ENCODE data around the gene STK4. TPM values are rescaled to one million over a fixed set of nuclear protein-coding genes. Genes with fewer than 3 reads are reported as not detected.

The STK4 gene
- total and polyA plus RNA-seq, 2 donors (not counting 3 experiments of a cell fraction or from before 2014, with no cell fraction given), result 9.1 to 29.6 TPM

DNA sequence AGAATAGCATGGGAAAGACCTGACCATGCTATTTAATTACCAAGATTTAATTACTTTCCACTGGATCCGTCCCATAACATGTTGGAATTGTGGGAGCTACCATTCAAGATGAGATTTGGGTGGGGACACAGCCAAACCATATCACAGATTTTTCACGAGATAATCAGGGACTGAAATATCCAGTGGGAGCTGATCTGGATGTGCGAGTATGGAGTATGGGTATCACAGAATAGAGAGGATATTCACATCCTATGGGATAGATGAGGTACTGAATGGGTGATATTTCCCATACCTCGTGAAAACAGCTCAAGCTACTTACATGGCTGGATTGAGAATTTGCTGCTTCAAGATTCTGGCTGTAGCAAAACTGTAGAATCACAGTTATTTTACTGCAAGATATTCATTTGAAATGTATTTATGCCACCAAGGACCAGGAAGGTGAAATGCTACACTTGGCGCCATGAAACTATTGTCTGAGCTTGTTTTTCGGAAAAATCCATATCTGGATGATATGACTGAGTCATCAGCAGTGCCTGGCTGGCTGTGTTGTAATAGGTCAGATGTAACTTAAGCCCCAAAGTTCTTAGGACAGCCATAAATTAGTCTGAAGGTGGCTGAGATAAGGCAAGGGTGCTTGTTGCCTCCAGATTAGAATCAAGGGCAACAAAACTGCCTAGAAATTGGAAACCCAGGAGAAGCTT is 104.8 kb downstream of the STK4 start:
- Histone ChIP-seq H3K4me3 (replicated peaks in 1 of 3; ENCODE audit: insufficient read depth in 1 of 3, low read depth in 1 of 3, low read length in 3 of 3) (no peak overlapping the region), H3K36me3 (ENCODE audit: control insufficient read depth in 2 of 2, extremely low read depth in 1 of 2, insufficient read depth in 2 of 2, low read length in 2 of 2) (peaks cover 0 to 2% of the 10 kb centered on the region in 2 experiments), H3K27ac (ENCODE audit: insufficient read depth, low read depth, low read length) (peak overlapping the region; percentile 15), H3K27me3 (ENCODE audit: control insufficient read depth in 2 of 2, insufficient read depth in 2 of 2, low read length in 2 of 2) (no peaks in the 10 kb centered on the region), H3K9me3 (replicated peaks; ENCODE audit: control insufficient read depth, insufficient read depth, low read length) (no peaks in the 10 kb centered on the region), H3K4me1 (ENCODE audit: control insufficient read depth, extremely low read depth, insufficient read depth, low read length) (peaks cover 8% of the 10 kb centered on the region), H2AFZ (ENCODE audit: low read depth, low read length) (peak overlapping the region; percentile 4), H4K20me1 (replicated peaks; ENCODE audit: control insufficient read depth, extremely low read depth, insufficient read depth, low read length) (no peaks in the 10 kb centered on the region), H3K9me1 (replicated peaks; ENCODE audit: control insufficient read depth, extremely low read depth, insufficient read depth, low read length) (no peaks in the 10 kb centered on the region), H3K9ac (replicated peaks; ENCODE audit: extremely low read depth, insufficient read depth, low read length) (no peak overlapping the region), H3K4me2 (ENCODE audit: insufficient read depth, low read length) (peak overlapping the region; percentile 6), H3K79me2 (ENCODE audit: control insufficient read depth, insufficient read depth, low read length) (no peaks in the 10 kb centered on the region)
- ChIA-PET POLR2A (interaction anchor here (0.5 kb wide), 1 partner anchor 9 kb away, joined by 5 read pairs; no protein-coding TSS in a partner anchor), CTCF (interaction anchor here (0.6 to 3.8 kb wide), 13 partner anchors 8 to 366 kb away, joined by 3 to 40 read pairs (median 4); no protein-coding TSS in a partner anchor)
- peak; percentile 83 for FAIRE-seq
- peak; percentile 67 for TF ChIP-seq GATA2 (IDR thresholded peaks at IDR 0.05; ENCODE audit: insufficient read depth, insufficient read length, low read depth, low read length)
- peak; percentile 39 for TF ChIP-seq JUN (IDR thresholded peaks at IDR 0.05; ENCODE audit: borderline replicate concordance, insufficient read depth, insufficient read length, low read depth)
- peak; percentile 66 for TF ChIP-seq FOS (IDR thresholded peaks at IDR 0.05; ENCODE audit: borderline replicate concordance, insufficient read depth, low read length)
- TF ChIP-seq POLR2AphosphoS5 (IDR thresholded peaks at IDR 0.05; ENCODE audit: insufficient read depth, low read depth, low read length), result no peak
- dilution Hi-C loops (cut with MboI; ENCODE audit: extremely low pct_ligation_motif_present, low sequenced_read_pairs), result no loop called here
- BruUV-seq (replicated peaks), result no TSS peak
- intact Hi-C loops (cut with micrococcal nuclease), result no loop called here
- peak; percentile 94 for DNase-seq (ENCODE audit: low read depth, low spot score)

DNA sequence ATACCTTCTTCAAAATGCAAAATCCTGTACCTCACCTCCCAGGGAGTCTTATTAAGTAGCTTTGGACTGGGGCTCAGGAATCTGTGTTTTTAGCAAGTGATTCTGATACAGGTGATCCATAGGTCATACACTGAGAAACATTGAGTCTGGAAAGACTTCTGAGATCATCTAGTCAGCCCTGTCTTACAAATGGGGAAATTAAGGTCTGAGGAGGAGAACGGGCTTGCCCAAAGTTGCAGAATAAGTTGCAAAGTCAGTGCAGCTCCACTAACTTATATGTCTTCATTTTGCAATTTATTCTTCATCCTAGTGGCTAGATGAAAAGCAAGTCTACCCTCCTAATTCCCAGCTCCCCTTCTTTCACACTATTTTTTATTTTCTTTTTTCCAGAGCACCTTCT is 105.8 kb downstream of the STK4 start:
- Histone ChIP-seq H3K4me2 (ENCODE audit: insufficient read depth, low read length) (no peak overlapping the region), H3K4me3 (replicated peaks in 1 of 3; ENCODE audit: insufficient read depth in 1 of 3, low read depth in 1 of 3, low read length in 3 of 3) (no peak overlapping the region), H3K27ac (ENCODE audit: insufficient read depth, low read depth, low read length) (no peak overlapping the region), H3K27me3 (ENCODE audit: control insufficient read depth in 2 of 2, insufficient read depth in 2 of 2, low read length in 2 of 2) (no peaks in the 10 kb centered on the region), H3K9me1 (replicated peaks; ENCODE audit: control insufficient read depth, extremely low read depth, insufficient read depth, low read length) (no peaks in the 10 kb centered on the region), H3K9me3 (replicated peaks; ENCODE audit: control insufficient read depth, insufficient read depth, low read length) (no peaks in the 10 kb centered on the region), H3K4me1 (ENCODE audit: control insufficient read depth, extremely low read depth, insufficient read depth, low read length) (peaks cover 8% of the 10 kb centered on the region), H3K36me3 (ENCODE audit: control insufficient read depth in 2 of 2, extremely low read depth in 1 of 2, insufficient read depth in 2 of 2, low read length in 2 of 2) (peaks cover 2 to 5% of the 10 kb centered on the region in 2 experiments), H3K79me2 (ENCODE audit: control insufficient read depth, insufficient read depth, low read length) (no peaks in the 10 kb centered on the region), H2AFZ (ENCODE audit: low read depth, low read length) (no peak overlapping the region), H4K20me1 (replicated peaks; ENCODE audit: control insufficient read depth, extremely low read depth, insufficient read depth, low read length) (no peaks in the 10 kb centered on the region), H3K9ac (replicated peaks; ENCODE audit: extremely low read depth, insufficient read depth, low read length) (no peak overlapping the region)
- FAIRE-seq (no peak), DNase-seq (ENCODE audit: low read depth, low spot score) (no peak)
- TF ChIP-seq, protein P1, sequence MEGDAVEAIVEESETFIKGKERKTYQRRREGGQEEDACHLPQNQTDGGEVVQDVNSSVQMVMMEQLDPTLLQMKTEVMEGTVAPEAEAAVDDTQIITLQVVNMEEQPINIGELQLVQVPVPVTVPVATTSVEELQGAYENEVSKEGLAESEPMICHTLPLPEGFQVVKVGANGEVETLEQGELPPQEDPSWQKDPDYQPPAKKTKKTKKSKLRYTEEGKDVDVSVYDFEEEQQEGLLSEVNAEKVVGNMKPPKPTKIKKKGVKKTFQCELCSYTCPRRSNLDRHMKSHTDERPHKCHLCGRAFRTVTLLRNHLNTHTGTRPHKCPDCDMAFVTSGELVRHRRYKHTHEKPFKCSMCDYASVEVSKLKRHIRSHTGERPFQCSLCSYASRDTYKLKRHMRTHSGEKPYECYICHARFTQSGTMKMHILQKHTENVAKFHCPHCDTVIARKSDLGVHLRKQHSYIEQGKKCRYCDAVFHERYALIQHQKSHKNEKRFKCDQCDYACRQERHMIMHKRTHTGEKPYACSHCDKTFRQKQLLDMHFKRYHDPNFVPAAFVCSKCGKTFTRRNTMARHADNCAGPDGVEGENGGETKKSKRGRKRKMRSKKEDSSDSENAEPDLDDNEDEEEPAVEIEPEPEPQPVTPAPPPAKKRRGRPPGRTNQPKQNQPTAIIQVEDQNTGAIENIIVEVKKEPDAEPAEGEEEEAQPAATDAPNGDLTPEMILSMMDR (IDR thresholded peaks at IDR 0.05; ENCODE audit: extremely low read depth in 1 of 2, insufficient read depth in 1 of 2, low read depth in 1 of 2, low read length in 2 of 2), result no peak
- TF ChIP-seq, protein P2, sequence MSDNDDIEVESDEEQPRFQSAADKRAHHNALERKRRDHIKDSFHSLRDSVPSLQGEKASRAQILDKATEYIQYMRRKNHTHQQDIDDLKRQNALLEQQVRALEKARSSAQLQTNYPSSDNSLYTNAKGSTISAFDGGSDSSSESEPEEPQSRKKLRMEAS (IDR thresholded peaks at IDR 0.05; ENCODE audit: insufficient read depth, insufficient read length), result no peak
- no peak for TF ChIP-seq POLR2AphosphoS5 (IDR thresholded peaks at IDR 0.05; ENCODE audit: insufficient read depth, low read depth, low read length)
- intact Hi-C loops (cut with micrococcal nuclease) (no loop called here), dilution Hi-C loops (cut with MboI; ENCODE audit: extremely low pct_ligation_motif_present, low sequenced_read_pairs) (no loop called here)
- POLR2A ChIA-PET, result no interaction called here
- no TSS peak for BruUV-seq (replicated peaks)
- CTCF ChIA-PET, result interaction anchor here (1.1 to 3.8 kb wide), 8 partner anchors 7 to 224 kb away, joined by 3 to 40 read pairs (median 4); no protein-coding TSS in a partner anchor

All from endothelial cell of umbilical vein (primary cell).